SH-SY5Y (cell line): ENCODE measurements around the gene DAB1.

Experiments used
- GATA2 ChIP-seq: IDR thresholded peaks from 2 replicates; pipeline ENCODE4 v1.6.1; 2011; ENCODE audit warnings: mild to moderate bottlenecking, low read depth, low read length
- GATA3 ChIP-seq: IDR thresholded peaks from 2 replicates; pipeline ENCODE4 v1.6.1; 2011; ENCODE audit warnings: low read depth, mild to moderate bottlenecking, low read length, moderate library complexity

DNA sequence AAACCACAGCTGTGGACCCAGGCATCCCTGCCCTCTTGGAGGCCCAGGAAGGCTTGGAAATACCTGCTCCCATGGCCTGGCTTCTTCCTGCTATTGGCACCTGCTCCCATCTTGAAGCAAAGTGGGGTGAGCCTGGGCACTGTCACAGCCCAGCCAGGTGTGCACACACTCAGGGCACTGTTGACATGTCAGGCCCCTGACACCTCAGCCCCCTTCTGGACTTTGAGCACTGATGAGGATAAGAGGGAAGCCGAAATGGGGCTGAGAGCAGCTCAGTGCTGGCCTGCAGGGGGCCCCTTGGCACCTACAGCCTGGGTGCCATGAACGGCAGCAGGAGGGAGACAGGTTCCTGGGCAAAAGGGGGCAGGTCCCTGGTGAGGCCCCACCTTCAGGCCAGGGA lies 55.9 kb downstream of the DAB1 start:
- TF ChIP-seq GATA2 (no peak), GATA3 (no peak)
